NB4 (cell line): ENCODE results near the gene PIWIL4.

Source experiments
- CTCF ChIP-seq: IDR thresholded peaks from one replicate; pipeline ENCODE4 v1.5.1; 2012; ENCODE audit warnings: low read depth, low read length
- MAX ChIP-seq: IDR thresholded peaks from 2 replicates; pipeline ENCODE4 v1.6.1; 2011; ENCODE audit warnings: low read depth, low read length
- MYC ChIP-seq: IDR thresholded peaks from 2 replicates; pipeline ENCODE4 v1.6.1; 2011; ENCODE audit warnings: low read depth, low read length
- POLR2A ChIP-seq: IDR thresholded peaks from 2 replicates; pipeline ENCODE4 v1.6.1; 2011; ENCODE audit warnings: mild to moderate bottlenecking; ENCODE audit not compliant: insufficient read length; ENCODE audit errors: extremely low read depth

- no peak for TF ChIP-seq CTCF
- TF ChIP-seq POLR2A = no peak
- no peak for TF ChIP-seq MAX
- TF ChIP-seq MYC = no peak
Measured at GRCh38 chr11:94590352-94591041, 23.3 kb downstream of the PIWIL4 start.
